MM.1S (cell line): Measurements from ENCODE around the gene TMEM25.

Source experiments
- DNase-seq: peaks from one replicate; pipeline ENCODE4 v3.0.0-alpha.2; 2015
- H2AFZ ChIP-seq: fragments of 300-600 bp; sonication (generic); 2 replicates; pipeline ENCODE4 v1.6.0; 2016; ENCODE audit warnings: antibody characterized with exemption, low read length
- H3F3A ChIP-seq: fragments of 300-600 bp; sonication (generic); 2 replicates; pipeline ENCODE4 v1.6.1; 2016; ENCODE audit warnings: mild to moderate bottlenecking, antibody characterized with exemption, low read length, moderate library complexity, mixed read lengths; ENCODE audit not compliant: insufficient read depth
- H3K27ac ChIP-seq: fragments of 300-600 bp; sonication (generic); 2 replicates; pipeline ENCODE4 v1.5.1; 2016; ENCODE audit warnings: mild to moderate bottlenecking, low read length
- H3K27me3 ChIP-seq: fragments of 300-600 bp; sonication (generic); replicated peaks from 2 replicates; pipeline ENCODE4 v1.6.0; 2016; ENCODE audit warnings: low read length; ENCODE audit not compliant: insufficient read depth
- H3K36me3 ChIP-seq: fragments of 300-600 bp; sonication (generic); replicated peaks from 2 replicates; pipeline ENCODE4 v1.6.1; 2016; ENCODE audit warnings: mild to moderate bottlenecking, low read length, mixed read lengths; ENCODE audit not compliant: insufficient read depth
- H3K4me1 ChIP-seq: fragments of 300-600 bp; sonication (generic); 2 replicates; pipeline ENCODE4 v1.6.1; 2016; ENCODE audit warnings: low read length, mixed read lengths
- H3K4me2 ChIP-seq: fragments of 300-600 bp; sonication (generic); 2 replicates; pipeline ENCODE4 v1.6.0; 2016; ENCODE audit warnings: low read depth, low read length
- H3K4me3 ChIP-seq: fragments of 300-600 bp; sonication (generic); 2 replicates; pipeline ENCODE4 v1.5.1; 2016; ENCODE audit warnings: low read length, mixed read lengths
- H3K79me2 ChIP-seq: fragments of 300-600 bp; sonication (generic); 2 replicates; pipeline ENCODE4 v1.6.1; 2016; ENCODE audit warnings: mixed run types, low read length, mixed read lengths
- H3K9ac ChIP-seq: fragments of 300-600 bp; sonication (generic); 2 replicates; pipeline ENCODE4 v1.6.1; 2016; ENCODE audit warnings: low read length, mixed read lengths
- H3K9me2 ChIP-seq: fragments of 300-600 bp; sonication (generic); replicated peaks from 2 replicates; pipeline ENCODE4 v1.6.1; 2016; ENCODE audit warnings: mild to moderate bottlenecking, low read length, mixed read lengths; ENCODE audit not compliant: insufficient read depth
- H3K9me3 ChIP-seq: fragments of 300-600 bp; sonication (generic); replicated peaks from 2 replicates; pipeline ENCODE4 v1.6.1; 2016; ENCODE audit warnings: mild to moderate bottlenecking, low read length, mixed read lengths; ENCODE audit not compliant: insufficient read depth
- H4K20me1 ChIP-seq: fragments of 300-600 bp; sonication (generic); 2 replicates; pipeline ENCODE4 v1.6.1; 2016; ENCODE audit warnings: mild to moderate bottlenecking, low read length, moderate library complexity, mixed read lengths; ENCODE audit not compliant: insufficient read depth
- CTCF ChIP-seq: fragments of 300-600 bp; sonication (generic); IDR thresholded peaks from 2 replicates; pipeline ENCODE4 v1.5.1; 2016; ENCODE audit warnings: antibody characterized with exemption, low read length, mixed read lengths
- EZH2 ChIP-seq: fragments of 300-600 bp; sonication (generic); optimal IDR thresholded peaks from 2 replicates; pipeline ENCODE3; 2017; ENCODE audit warnings: low read depth, mild to moderate bottlenecking, antibody characterized with exemption, low read length, mixed read lengths
- EZH2phosphoT487 ChIP-seq: fragments of 300-600 bp; sonication (generic); IDR thresholded peaks from 2 replicates; pipeline ENCODE4 v1.6.1; 2018; ENCODE audit warnings: antibody characterized with exemption, low read length

The TMEM25 gene

GRCh38 chr11:118524356-118524755 is 6.6 kb upstream of the TMEM25 start:
- Histone ChIP-seq H3K4me2 (no peak overlapping the region), H3K9me2 (no peaks in the 10 kb centered on the region), H3K27me3 (peaks cover 1% of the 10 kb centered on the region; the same call in 1 of the 2 replicates), H3K79me2 (no peaks in the 10 kb centered on the region), H4K20me1 (no peaks in the 10 kb centered on the region), H3K4me3 (no peak overlapping the region), H3K27ac (no peak overlapping the region), H3K36me3 (peaks cover 14% of the 10 kb centered on the region), H3K9ac (no peak overlapping the region), H3F3A (no peaks in the 10 kb centered on the region), H2AFZ (no peak overlapping the region), H3K9me3 (no peaks in the 10 kb centered on the region), H3K4me1 (no peaks in the 10 kb centered on the region)
- no peak for DNase-seq
- TF ChIP-seq EZH2phosphoT487 = no peak
- no peak for TF ChIP-seq EZH2
- TF ChIP-seq CTCF = no peak

- Histone ChIP-seq H2AFZ (no peak overlapping the region), H3K9ac (no peak overlapping the region), H3F3A (no peaks in the 10 kb centered on the region), H3K27me3 (peaks cover 7% of the 10 kb centered on the region; the same call in 1 of the 2 replicates), H3K9me3 (no peaks in the 10 kb centered on the region), H3K4me2 (no peak overlapping the region), H4K20me1 (no peaks in the 10 kb centered on the region), H3K79me2 (no peaks in the 10 kb centered on the region), H3K36me3 (peaks cover 8% of the 10 kb centered on the region), H3K9me2 (no peaks in the 10 kb centered on the region), H3K4me1 (no peaks in the 10 kb centered on the region), H3K27ac (no peak overlapping the region), H3K4me3 (no peak overlapping the region)
- TF ChIP-seq EZH2phosphoT487 (no peak), EZH2 (no peak), CTCF (no peak)
- no peak for DNase-seq
Observed at GRCh38 chr11:118524757-118525470, 6.1 kb upstream of the TMEM25 start.

DNA sequence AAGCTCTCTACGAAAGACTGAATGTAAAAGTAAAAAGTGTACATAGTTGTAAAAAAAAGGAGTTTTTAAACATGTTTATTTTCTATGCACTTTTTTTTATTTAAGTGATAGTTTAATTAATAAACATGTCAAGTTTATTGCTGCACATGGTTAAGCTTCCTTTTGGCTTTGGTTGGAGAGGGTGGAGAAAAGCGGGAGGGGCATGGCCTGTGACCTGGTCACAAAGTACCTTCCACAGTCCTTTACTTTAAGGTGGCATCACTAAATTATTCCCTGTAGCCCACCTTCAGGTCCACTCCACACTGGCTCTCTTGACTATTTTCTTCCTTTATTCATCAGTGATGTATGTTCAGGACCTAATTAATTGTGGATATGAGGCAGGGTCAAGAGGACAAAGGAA is 4.3 kb upstream of the TMEM25 start:
- H2AFZ ChIP-seq = no peak overlapping the region

More for the DNA sequence above, 4.3 kb upstream of the TMEM25 start:
- Histone ChIP-seq H3K27ac (no peak overlapping the region), H3K9me3 (no peaks in the 10 kb centered on the region), H3K4me1 (peaks cover 3% of the 10 kb centered on the region; the same call in 1 of the 2 replicates), H3K9me2 (no peaks in the 10 kb centered on the region), H3K9ac (no peak overlapping the region), H3F3A (no peaks in the 10 kb centered on the region), H3K36me3 (peaks cover 7% of the 10 kb centered on the region; the same call in 1 of the 2 replicates), H3K4me2 (no peak overlapping the region), H3K79me2 (no peaks in the 10 kb centered on the region), H3K27me3 (peaks cover 23% of the 10 kb centered on the region; the same call in 1 of the 2 replicates), H4K20me1 (no peaks in the 10 kb centered on the region), H3K4me3 (no peak overlapping the region)
- TF ChIP-seq EZH2phosphoT487 (no peak), EZH2 (no peak), CTCF (no peak)
- DNase-seq = no peak
